Measurements from ENCODE around the gene RNF224. TPM values are rescaled to one million over a fixed set of nuclear protein-coding genes. Genes with fewer than 3 reads are reported as not detected.
A peak's percentile ranks its signal among the peaks of the same experiment; 100 is the strongest.

Gene RNF224
- total RNA-seq, 1 donor from 2014 or later, result not detected

GRCh38 chr9:137251490-137252268 is 24.4 kb downstream of the RNF224 start:
- Histone ChIP-seq H3K9ac (ENCODE audit: low read length) (no peak overlapping the region), H2AFZ (ENCODE audit: low read depth, low read length) (no peak overlapping the region), H3K4me3 (ENCODE audit: insufficient read depth, low read depth, low read length) (no peak overlapping the region), H4K20me1 (ENCODE audit: insufficient read depth, low read length) (peaks cover 12% of the 10 kb centered on the region), H3K36me3 (ENCODE audit: insufficient read depth, low read length) (no peaks in the 10 kb centered on the region), H3K4me2 (ENCODE audit: low read length) (no peak overlapping the region), H3K4me1 (ENCODE audit: insufficient read depth, low read length) (peaks cover 20% of the 10 kb centered on the region), H3K27me3 (ENCODE audit: insufficient read depth, low read length) (no peaks in the 10 kb centered on the region), H3K79me2 (ENCODE audit: insufficient read depth, low read length) (peaks cover 20% of the 10 kb centered on the region), H3K9me3 (ENCODE audit: insufficient read depth, low read depth, low read length) (no peaks in the 10 kb centered on the region), H3K27ac (ENCODE audit: low read depth, low read length) (no peak overlapping the region)
- no peak overlapping the region for H3K4me3 Mint-ChIP-seq (ENCODE audit: unreplicated experiment)
- H3K27ac Mint-ChIP-seq (ENCODE audit: unreplicated experiment), result no peak overlapping the region
- DNase-seq (ENCODE audit: low read depth) (no peak), FAIRE-seq (no peak)
- H3K27me3 Mint-ChIP-seq (ENCODE audit: low read depth, unreplicated experiment), result peaks cover 6% of the 10 kb centered on the region
- no peaks in the 10 kb centered on the region for H3K36me3 Mint-ChIP-seq (ENCODE audit: low read depth, unreplicated experiment)
- no peaks in the 10 kb centered on the region for H3K9me3 Mint-ChIP-seq (ENCODE audit: unreplicated experiment)
- TF ChIP-seq EZH2 (IDR thresholded peaks at IDR 0.05; ENCODE audit: insufficient read depth, low read length), result no peak
- H3K4me1 Mint-ChIP-seq (ENCODE audit: low read depth, unreplicated experiment), result peaks cover 2% of the 10 kb centered on the region

GRCh38 chr9:137252555-137253506 is 25.5 kb downstream of the RNF224 start:
- H3K79me2 ChIP-seq (ENCODE audit: insufficient read depth, low read length), result peaks cover 27% of the 10 kb centered on the region
- no peak overlapping the region for H3K9ac ChIP-seq (ENCODE audit: low read length)
- peaks cover 6% of the 10 kb centered on the region for H3K27me3 Mint-ChIP-seq (ENCODE audit: low read depth, unreplicated experiment)
- H3K4me2 ChIP-seq (ENCODE audit: low read length), result no peak overlapping the region
- DNase-seq (ENCODE audit: low read depth) (no peak), FAIRE-seq (no peak)
- H3K36me3 Mint-ChIP-seq (ENCODE audit: low read depth, unreplicated experiment), result no peaks in the 10 kb centered on the region
- no peaks in the 10 kb centered on the region for H3K9me3 ChIP-seq (ENCODE audit: insufficient read depth, low read depth, low read length)
- no peaks in the 10 kb centered on the region for H3K36me3 ChIP-seq (ENCODE audit: insufficient read depth, low read length)
- H3K27ac Mint-ChIP-seq (ENCODE audit: unreplicated experiment), result no peak overlapping the region
- no peak overlapping the region for H3K4me3 ChIP-seq (ENCODE audit: insufficient read depth, low read depth, low read length)
- no peaks in the 10 kb centered on the region for H3K9me3 Mint-ChIP-seq (ENCODE audit: unreplicated experiment)
- no peak overlapping the region for H3K27ac ChIP-seq (ENCODE audit: low read depth, low read length)
- TF ChIP-seq CTCF (IDR thresholded peaks at IDR 0.05; ENCODE audit: insufficient read depth, low read depth, low read length) (no peak), EZH2 (IDR thresholded peaks at IDR 0.05; ENCODE audit: insufficient read depth, low read length) (no peak)
- peak overlapping the region; percentile 60 for H3K4me3 Mint-ChIP-seq (ENCODE audit: unreplicated experiment)
- peaks cover 17% of the 10 kb centered on the region for H4K20me1 ChIP-seq (ENCODE audit: insufficient read depth, low read length)
- peaks cover 4% of the 10 kb centered on the region for H3K4me1 Mint-ChIP-seq (ENCODE audit: low read depth, unreplicated experiment)
- H2AFZ ChIP-seq (ENCODE audit: low read depth, low read length), result no peak overlapping the region
- peaks cover 22% of the 10 kb centered on the region for H3K4me1 ChIP-seq (ENCODE audit: insufficient read depth, low read length)
- H3K27me3 ChIP-seq (ENCODE audit: insufficient read depth, low read length), result no peaks in the 10 kb centered on the region
